B cell (primary cell): ENCODE data around the gene RAB3A. TPM values are rescaled to one million over a fixed set of nuclear protein-coding genes. Genes with fewer than 3 reads are reported as not detected.

Source experiments
- ATAC-seq: fragments of 200-7000 bp; cut with Tn5 transposase; one replicate; pipeline ENCODE4 v1.10.0; 2021; ENCODE audit warnings: low read depth, mild to moderate bottlenecking, moderate number of reproducible peaks, moderate library complexity
- CTCF ChIA-PET: fragments of 350-600 bp; sonication (Branson Sonifier 250); formaldehyde crosslinking; loops from one replicate; lab custom pipeline; 2021; ENCODE audit warnings: antibody characterized with exemption, inconsistent platforms; lab: Charles Lee
- POLR2A ChIA-PET: fragments of 350-600 bp; sonication (Branson Sonifier 250); formaldehyde crosslinking; loops from one replicate; lab custom pipeline; 2021; ENCODE audit warnings: antibody characterized with exemption; lab: Charles Lee
- DNase-seq: peaks from one replicate; pipeline ENCODE4 v3.0.0; 2013
- H2AFZ ChIP-seq: 2 replicates; pipeline ENCODE4 v1.6.1; 2012; ENCODE audit warnings: mild to moderate bottlenecking, low read depth, low read length; ENCODE audit not compliant: insufficient read depth, poor library complexity, severe bottlenecking
- H3K27ac ChIP-seq, 2 donors: 1 replicate in 1 of 2; 2 replicates in 1 of 2; pipeline ENCODE4 v1.5.1; 2012 to 2013; ENCODE audit warnings: low read length in 2 of 2, mild to moderate bottlenecking in 2 of 2, moderate library complexity in 1 of 2
- H3K27me3 ChIP-seq, 4 experiments: fragments of 200-600 bp in 1 of 4; sonication (generic) in 1 of 4; replicated peaks in 1 of 4; 1 replicate in 2 of 4; 2 replicates in 2 of 4; pipeline versions ENCODE4 v1.6.1 to v1.7.0; 2013 to 2016; ENCODE audit warnings: low read length in 3 of 4, mild to moderate bottlenecking in 2 of 4, mixed read lengths in 1 of 4, moderate library complexity in 1 of 4; ENCODE audit not compliant: insufficient read depth in 4 of 4, control insufficient read depth in 3 of 4; ENCODE audit errors: control extremely low read depth in 1 of 4
- H3K36me3 ChIP-seq, 2 experiments: replicated peaks in 1 of 2; 1 replicate in 1 of 2; 2 replicates in 1 of 2; pipeline versions ENCODE4 v1.6.1 to v1.7.1; 2013; ENCODE audit warnings: low read length in 1 of 2; ENCODE audit not compliant: insufficient read depth in 2 of 2, control insufficient read depth in 1 of 2; ENCODE audit errors: control extremely low read depth in 1 of 2, extremely low read depth in 1 of 2
- H3K4me1 ChIP-seq, 2 donors: fragments of 200-600 bp in 1 of 2; sonication (generic) in 1 of 2; 1 replicate in 1 of 2; 2 replicates in 1 of 2; pipeline versions ENCODE4 v1.5.1 to v1.6.1; 2013 to 2017; ENCODE audit warnings: low read length in 2 of 2; ENCODE audit not compliant: control insufficient read depth in 2 of 2, insufficient read depth in 2 of 2
- H3K4me2 ChIP-seq: replicated peaks from 2 replicates; pipeline ENCODE3; 2012; ENCODE audit warnings: mild to moderate bottlenecking, low read depth, low read length; ENCODE audit not compliant: poor library complexity, severe bottlenecking
- H3K4me3 ChIP-seq, 5 experiments: fragments of 200-600 bp in 1 of 5; sonication (generic) in 1 of 5; 1 replicate in 3 of 5; 2 replicates in 2 of 5; pipeline versions ENCODE4 v1.5.1 to v1.7.0; 2011 to 2016; ENCODE audit warnings: low read length in 4 of 5, mild to moderate bottlenecking in 4 of 5, low read depth in 2 of 5, control low read depth in 1 of 5, moderate library complexity in 1 of 5; ENCODE audit not compliant: insufficient read depth in 1 of 5; ENCODE audit errors: control extremely low read depth in 1 of 5, extremely low read depth in 1 of 5
- H3K79me2 ChIP-seq: fragments of 200-600 bp; sonication (generic); one replicate; pipeline ENCODE4 v1.6.0; 2016; ENCODE audit warnings: low read length; ENCODE audit not compliant: control insufficient read depth, insufficient read depth
- H3K9ac ChIP-seq: fragments of 200-600 bp; sonication (generic); 2 replicates; pipeline ENCODE4 v1.6.1; 2017; ENCODE audit warnings: mild to moderate bottlenecking, low read length, moderate library complexity
- H3K9me3 ChIP-seq, 3 donors: one replicate each; pipeline versions ENCODE4 v1.6.1 to v1.7.1; 2013; ENCODE audit warnings: low read length in 2 of 3; ENCODE audit not compliant: control insufficient read depth in 2 of 3, insufficient read depth in 1 of 3; ENCODE audit errors: control extremely low read depth in 1 of 3
- H4K20me1 ChIP-seq: 2 replicates; pipeline ENCODE4 v1.6.0; 2012; ENCODE audit warnings: mild to moderate bottlenecking, low read length; ENCODE audit not compliant: insufficient read depth, control insufficient read depth, poor library complexity, severe bottlenecking
- H3K27ac Mint-ChIP-seq: one replicate; pipeline ENCODE4 v1.8.0; 2021; ENCODE audit warnings: mixed read lengths
- H3K27me3 Mint-ChIP-seq: one replicate; pipeline ENCODE4 v1.8.0; 2021; ENCODE audit warnings: mixed read lengths
- H3K4me1 Mint-ChIP-seq: one replicate; pipeline ENCODE4 v1.8.0; 2021; ENCODE audit warnings: mixed read lengths
- H3K4me3 Mint-ChIP-seq: one replicate; pipeline ENCODE4 v1.8.0; 2021; ENCODE audit warnings: mixed read lengths
- H3K9me3 Mint-ChIP-seq: one replicate; pipeline ENCODE4 v1.8.0; 2022; ENCODE audit warnings: mixed read lengths; ENCODE audit not compliant: insufficient read depth
- CTCF ChIP-seq: fragments of 200-600 bp; IDR thresholded peaks from one replicate; pipeline ENCODE4 v1.8.0; 2022; ENCODE audit warnings: antibody characterized with exemption, mild to moderate bottlenecking
- EZH2 ChIP-seq: IDR thresholded peaks from 2 replicates; pipeline ENCODE4 v1.6.1; 2012; ENCODE audit warnings: borderline replicate concordance, low read depth, mild to moderate bottlenecking, moderate library complexity, low read length; ENCODE audit not compliant: insufficient read depth, poor library complexity, severe bottlenecking
- whole genome bisulfite sequencing: methylation state at CpG from one replicate; pipeline ENCODE4 v1.1.5; 2013; ENCODE audit warnings: missing lambda C conversion rate; ENCODE audit not compliant: insufficient coverage; 5-methylcytosine and 5-hydroxymethylcytosine counted together
- intact Hi-C: fragments of 100-400 bp; cut with micrococcal nuclease; formaldehyde crosslinking; loops from one replicate; pipeline ENCODE4 v1.10.0; 2022
- polyA plus RNA-seq: library from polyadenylated mRNA; depleted of rRNA; stranded (reverse); fragments of >200 nt; gene quantifications from 2 replicates; pipeline ENCODE4 v1.2.3, GENCODE V29; 2012
- total RNA-seq, 2 donors: library from RNA; stranded (reverse); fragments of 120-200 nt in 1 of 2; gene quantifications; 1 replicate in 1 of 2; 2 replicates in 1 of 2; pipeline versions ENCODE4 v1.2.3 to v1.2.4, GENCODE V29; 2013 to 2022

The RAB3A gene
- total and polyA plus RNA-seq, 2 donors (not counting 1 experiment from before 2014, with no cell fraction given), result 7.7 to 10.4 TPM

- H4K20me1 ChIP-seq, result no peaks in the 10 kb centered on the region
- DNase-seq (peak; percentile 65), ATAC-seq (no peak)
- no peak overlapping the region for H3K4me3 Mint-ChIP-seq
- no peak overlapping the region for H3K27ac ChIP-seq
- WGBS, result 39% methylated on average over 20 of the region's 32 CpGs
- H3K9ac ChIP-seq, result no peak overlapping the region
- H2AFZ ChIP-seq, result no peak overlapping the region
- H3K4me1 Mint-ChIP-seq, result peaks cover 14% of the 10 kb centered on the region
- TF ChIP-seq CTCF (peak; percentile 82), EZH2 (no peak)
- POLR2A ChIA-PET, result interaction anchor here (0.5 to 0.9 kb wide), 5 partner anchors 11 to 192 kb away, joined by 3 to 7 read pairs (median 3); no protein-coding TSS in a partner anchor
- H3K9me3 ChIP-seq, result no peaks in the 10 kb centered on the region
- intact Hi-C loops, result loop anchor here (1.0 kb wide), 2 partner anchors 16 to 43 kb away; no protein-coding TSS in a partner anchor
- H3K79me2 ChIP-seq, result peaks cover 7% of the 10 kb centered on the region
- H3K27me3 Mint-ChIP-seq, result peaks cover 14% of the 10 kb centered on the region
- peak overlapping the region; percentile 16 for H3K27ac Mint-ChIP-seq
- no peak overlapping the region for H3K4me2 ChIP-seq
- H3K36me3 ChIP-seq, result no peaks in the 10 kb centered on the region
- CTCF ChIA-PET, result interaction anchor here (0.6 to 11.5 kb wide), 24 partner anchors 12 to 211 kb away, joined by 3 to 152 read pairs (median 4); partner anchors contain the start of genes IQCN, LSM4 and MPV17L2
- peaks cover 7 to 17% of the 10 kb centered on the region in 2 donors for H3K4me1 ChIP-seq
- H3K4me3 ChIP-seq, result no peak overlapping the region
- H3K9me3 Mint-ChIP-seq, result no peaks in the 10 kb centered on the region
- peaks cover 0 to 29% (median 7%) of the 10 kb centered on the region in 4 experiments for H3K27me3 ChIP-seq
Observed at GRCh38 chr19:18208098-18208951, 4.5 kb upstream of the RAB3A start.
